GM20000 (cell line): ENCODE data around the gene PSD4.

Source experiments
- DNase-seq: peaks from one replicate; pipeline ENCODE4 v3.0.0; 2012; ENCODE audit warnings: low spot score
- CTCF ChIP-seq: IDR thresholded peaks from 2 replicates; pipeline ENCODE4 v1.5.1; 2012; ENCODE audit warnings: mild to moderate bottlenecking, control low read depth; ENCODE audit errors: extremely low read depth, missing control alignments

Gene PSD4

GRCh38 chr2:113166187-113166645 is 7.6 kb upstream of the PSD4 start:
- no peak for TF ChIP-seq CTCF
- DNase-seq = no peak

GRCh38 chr2:113167115-113167932 is 6.4 kb upstream of the PSD4 start:
- no peak for DNase-seq
- no peak for TF ChIP-seq CTCF

GRCh38 chr2:113167962-113168340 is 5.8 kb upstream of the PSD4 start:
- no peak for TF ChIP-seq CTCF
- no peak for DNase-seq

- DNase-seq = peak; percentile 49
- TF ChIP-seq CTCF = no peak
These were observed 4.7 kb upstream of the PSD4 start for GRCh38 chr2:113169002-113169530.

- TF ChIP-seq CTCF = no peak
- no peak for DNase-seq
These were observed 4.2 kb upstream of the PSD4 start for GRCh38 chr2:113169586-113169985.

GRCh38 chr2:113171334-113172075 is 2.3 kb upstream of the PSD4 start:
- no peak for DNase-seq
- no peak for TF ChIP-seq CTCF
